OCI-LY1 (cell line): Measurements from ENCODE around the gene TUBB8B.
"Not testable (repeated sequence)": the region's sequence is repeated elsewhere in the genome, so short reads cannot be mapped to it uniquely, and the experiment has no call there.

Experiments
- H2AFZ ChIP-seq: fragments of 200-600 bp; sonication (generic), shearing (Covaris generic); 2 replicates; pipeline ENCODE4 v1.6.0; 2014; ENCODE audit warnings: antibody characterized with exemption, mild to moderate bottlenecking, low read length
- H3F3A ChIP-seq: fragments of 200-600 bp; sonication (generic), shearing (Covaris generic); 2 replicates; pipeline ENCODE4 v1.6.0; 2014; ENCODE audit warnings: mild to moderate bottlenecking, antibody characterized with exemption, low read length, moderate library complexity; ENCODE audit not compliant: insufficient read depth
- H3K27ac ChIP-seq: fragments of 200-600 bp; sonication (generic); 2 replicates; pipeline ENCODE4 v1.5.1; 2014; ENCODE audit warnings: low read length, mixed run types, mild to moderate bottlenecking, low read depth; ENCODE audit not compliant: poor library complexity, severe bottlenecking
- H3K27me3 ChIP-seq: fragments of 200-600 bp; sonication (generic); 2 replicates; pipeline ENCODE4 v1.6.0; 2014; ENCODE audit warnings: antibody characterized with exemption, mild to moderate bottlenecking, low read length, moderate library complexity; ENCODE audit not compliant: insufficient read depth
- H3K36me3 ChIP-seq: fragments of 200-600 bp; sonication (generic); 2 replicates; pipeline ENCODE4 v1.6.1; 2014; ENCODE audit warnings: mild to moderate bottlenecking, antibody characterized with exemption, low read length, moderate library complexity, mixed read lengths; ENCODE audit not compliant: insufficient read depth
- H3K4me1 ChIP-seq: fragments of 200-600 bp; sonication (generic); 2 replicates; pipeline ENCODE4 v1.5.1; 2014; ENCODE audit warnings: mild to moderate bottlenecking, low read length, moderate library complexity; ENCODE audit not compliant: insufficient read depth, severe bottlenecking
- H3K4me2 ChIP-seq: fragments of 200-600 bp; sonication (generic), shearing (Covaris generic); 2 replicates; pipeline ENCODE4 v1.6.1; 2014; ENCODE audit warnings: low read length
- H3K4me3 ChIP-seq: fragments of 200-600 bp; sonication (generic); 2 replicates; pipeline ENCODE4 v1.5.1; 2014; ENCODE audit warnings: low read length, low read depth, mild to moderate bottlenecking, mixed read lengths; ENCODE audit not compliant: poor library complexity, severe bottlenecking
- H3K79me2 ChIP-seq: fragments of 200-600 bp; shearing (Covaris generic); 2 replicates; pipeline ENCODE4 v1.6.1; 2016; ENCODE audit warnings: mixed run types, low read length, mixed read lengths; ENCODE audit not compliant: insufficient read depth
- H3K9ac ChIP-seq: fragments of 200-600 bp; sonication (generic), shearing (Covaris generic); 2 replicates; pipeline ENCODE4 v1.6.1; 2014; ENCODE audit warnings: mild to moderate bottlenecking, low read length, mixed read lengths
- H3K9me2 ChIP-seq: fragments of 200-600 bp; sonication (generic), shearing (Covaris generic); 2 replicates; pipeline ENCODE4 v1.6.1; 2014; ENCODE audit warnings: low read depth, mild to moderate bottlenecking, low read length, mixed read lengths
- H3K9me3 ChIP-seq: fragments of 200-600 bp; shearing (Covaris generic); 2 replicates; pipeline ENCODE4 v1.6.1; 2014; ENCODE audit warnings: low read length, mixed read lengths
- H4K20me1 ChIP-seq: fragments of 200-600 bp; sonication (generic), shearing (Covaris generic); 2 replicates; pipeline ENCODE4 v1.6.0; 2016; ENCODE audit warnings: mild to moderate bottlenecking, low read length; ENCODE audit not compliant: insufficient read depth

TUBB8B gene

GRCh38 chr18:12773-13172, 36.6 kb downstream of the TUBB8B start:
- not testable (repeated sequence) for H3K79me2 ChIP-seq

GRCh38 chr18:11383-12274, 37.8 kb downstream of the TUBB8B start:
- H3K27me3 ChIP-seq, H2AFZ ChIP-seq, H3K36me3 ChIP-seq, H3K9me3 ChIP-seq, H3K4me2 ChIP-seq, H3K79me2 ChIP-seq, H3K9me2 ChIP-seq, H3F3A ChIP-seq, H4K20me1 ChIP-seq, H3K27ac ChIP-seq, H3K9ac ChIP-seq, H3K4me1 ChIP-seq, H3K4me3 ChIP-seq: not testable (repeated sequence)

More at GRCh38 chr18:12773-13172, 36.6 kb downstream of the TUBB8B start:
- H3K4me2 ChIP-seq, H3K27ac ChIP-seq, H3K4me1 ChIP-seq, H2AFZ ChIP-seq, H3K9ac ChIP-seq, H3K9me2 ChIP-seq, H4K20me1 ChIP-seq, H3K36me3 ChIP-seq, H3F3A ChIP-seq, H3K4me3 ChIP-seq, H3K9me3 ChIP-seq, H3K27me3 ChIP-seq: not testable (repeated sequence)

GRCh38 chr18:10624-11184, 38.7 kb downstream of the TUBB8B start:
- H3K4me3 ChIP-seq, H3K9ac ChIP-seq, H2AFZ ChIP-seq, H3K36me3 ChIP-seq, H3K9me2 ChIP-seq, H3K79me2 ChIP-seq, H3K27ac ChIP-seq, H4K20me1 ChIP-seq, H3F3A ChIP-seq, H3K4me1 ChIP-seq, H3K4me2 ChIP-seq, H3K27me3 ChIP-seq, H3K9me3 ChIP-seq: not testable (repeated sequence)

GRCh38 chr18:9937-10336, 39.5 kb downstream of the TUBB8B start:
- not testable (repeated sequence) for H3K4me3 ChIP-seq, H3K79me2 ChIP-seq, H3K9me3 ChIP-seq, H3K27me3 ChIP-seq, H3K4me2 ChIP-seq, H3F3A ChIP-seq, H3K9me2 ChIP-seq, H2AFZ ChIP-seq, H3K4me1 ChIP-seq, H4K20me1 ChIP-seq, H3K36me3 ChIP-seq, H3K9ac ChIP-seq, H3K27ac ChIP-seq
